HEK293 (cell line): ENCODE results near the gene ITGAL.

Experiments
- BCL11A ChIP-seq: fragments of 450-650 bp; formaldehyde crosslinking; IDR thresholded peaks from 2 replicates; pipeline ENCODE4 v1.5.1; 2016; ENCODE audit warnings: low read depth, missing biosample characterization, missing genetic modification characterization
- FEZF1 ChIP-seq: fragments of 450-650 bp; formaldehyde crosslinking; IDR thresholded peaks from 2 replicates; pipeline ENCODE4 v1.5.1; 2016; ENCODE audit warnings: missing biosample characterization, missing genetic modification characterization
- GLI2 ChIP-seq: fragments of 450-650 bp; formaldehyde crosslinking; IDR thresholded peaks from 2 replicates; pipeline ENCODE4; 2017; ENCODE audit warnings: missing biosample characterization, missing genetic modification characterization, low read depth, borderline replicate concordance
- RBAK ChIP-seq: fragments of 450-650 bp; formaldehyde crosslinking; IDR thresholded peaks from 2 replicates; pipeline ENCODE4 v1.5.1; 2016; ENCODE audit warnings: missing biosample characterization, missing genetic modification characterization
- ZBTB17 ChIP-seq: fragments of 450-650 bp; formaldehyde crosslinking; IDR thresholded peaks from 2 replicates; pipeline ENCODE4 v1.5.1; 2016; ENCODE audit warnings: missing biosample characterization, missing genetic modification characterization
- ZBTB26 ChIP-seq: fragments of 450-650 bp; formaldehyde crosslinking; optimal IDR thresholded peaks from 2 replicates; pipeline ENCODE3; 2016; ENCODE audit warnings: missing biosample characterization, mild to moderate bottlenecking, missing genetic modification characterization
- ZBTB7A ChIP-seq: fragments of 450-650 bp; formaldehyde crosslinking; IDR thresholded peaks from 2 replicates; pipeline ENCODE4 v1.5.1; 2016; ENCODE audit warnings: low read depth, missing biosample characterization, missing genetic modification characterization
- ZFP3 ChIP-seq: fragments of 450-650 bp; formaldehyde crosslinking; IDR thresholded peaks from 2 replicates; pipeline ENCODE4 v1.5.1; 2016; ENCODE audit warnings: low read depth, missing biosample characterization, missing genetic modification characterization
- ZNF10 ChIP-seq: fragments of 450-650 bp; formaldehyde crosslinking; IDR thresholded peaks from 2 replicates; pipeline ENCODE4 v1.5.1; 2017; ENCODE audit warnings: missing biosample characterization, missing genetic modification characterization
- ZNF266 ChIP-seq: fragments of 450-650 bp; formaldehyde crosslinking; IDR thresholded peaks from 2 replicates; pipeline ENCODE4 v1.5.1; 2016; ENCODE audit warnings: missing biosample characterization, missing genetic modification characterization, low read depth
- ZNF274 ChIP-seq, 2 experiments: fragments of 200-500 bp in 1 of 2; fragments of 450-650 bp in 1 of 2; sonication (Bioruptor generic) in 1 of 2; formaldehyde crosslinking in 1 of 2; IDR thresholded peaks; 2 replicates each; pipeline versions ENCODE4 v1.5.1 to v1.6.1; 2014 to 2016; ENCODE audit warnings: borderline replicate concordance in 1 of 2, inconsistent platforms in 1 of 2, low read length in 1 of 2, missing biosample characterization in 1 of 2, missing genetic modification characterization in 1 of 2
- ZNF473 ChIP-seq: fragments of 450-650 bp; formaldehyde crosslinking; IDR thresholded peaks from 2 replicates; pipeline ENCODE4 v1.5.1; 2017; ENCODE audit warnings: missing biosample characterization, missing genetic modification characterization
- ZNF530 ChIP-seq: fragments of 450-650 bp; formaldehyde crosslinking; IDR thresholded peaks from 2 replicates; pipeline ENCODE4 v1.5.1; 2016; ENCODE audit warnings: low read depth, missing biosample characterization, missing genetic modification characterization
- ZNF639 ChIP-seq: fragments of 450-650 bp; formaldehyde crosslinking; IDR thresholded peaks from 2 replicates; pipeline ENCODE4 v1.5.1; 2016; ENCODE audit warnings: missing biosample characterization, missing genetic modification characterization
- ZNF76 ChIP-seq: fragments of 450-650 bp; formaldehyde crosslinking; IDR thresholded peaks from 2 replicates; pipeline ENCODE4; 2016; ENCODE audit warnings: low read depth, missing biosample characterization, missing genetic modification characterization, borderline replicate concordance
- ZNF843 ChIP-seq: fragments of 450-650 bp; formaldehyde crosslinking; IDR thresholded peaks from 2 replicates; pipeline ENCODE4 v1.5.1; 2016; ENCODE audit warnings: missing biosample characterization, missing genetic modification characterization
- ZSCAN30 ChIP-seq: fragments of 450-650 bp; IDR thresholded peaks from 2 replicates; pipeline ENCODE4 v1.5.1; 2018; ENCODE audit warnings: missing biosample characterization, mild to moderate bottlenecking, missing genetic modification characterization, moderate library complexity
- TF ChIP-seq, protein P1 (sequence below): fragments of 450-650 bp; formaldehyde crosslinking; IDR thresholded peaks from 2 replicates; pipeline ENCODE4 v1.5.1; 2016; ENCODE audit warnings: missing biosample characterization, missing genetic modification characterization
- TF ChIP-seq, protein P2 (sequence below): fragments of 450-650 bp; formaldehyde crosslinking; IDR thresholded peaks from 2 replicates; pipeline ENCODE4 v1.5.1; 2016; ENCODE audit warnings: missing biosample characterization, missing genetic modification characterization, low read depth
- TF ChIP-seq, protein P3 (sequence below): fragments of 450-650 bp; formaldehyde crosslinking; IDR thresholded peaks from 2 replicates; pipeline ENCODE4 v1.5.1; 2016; ENCODE audit warnings: missing biosample characterization, missing genetic modification characterization

ITGAL gene

DNA sequence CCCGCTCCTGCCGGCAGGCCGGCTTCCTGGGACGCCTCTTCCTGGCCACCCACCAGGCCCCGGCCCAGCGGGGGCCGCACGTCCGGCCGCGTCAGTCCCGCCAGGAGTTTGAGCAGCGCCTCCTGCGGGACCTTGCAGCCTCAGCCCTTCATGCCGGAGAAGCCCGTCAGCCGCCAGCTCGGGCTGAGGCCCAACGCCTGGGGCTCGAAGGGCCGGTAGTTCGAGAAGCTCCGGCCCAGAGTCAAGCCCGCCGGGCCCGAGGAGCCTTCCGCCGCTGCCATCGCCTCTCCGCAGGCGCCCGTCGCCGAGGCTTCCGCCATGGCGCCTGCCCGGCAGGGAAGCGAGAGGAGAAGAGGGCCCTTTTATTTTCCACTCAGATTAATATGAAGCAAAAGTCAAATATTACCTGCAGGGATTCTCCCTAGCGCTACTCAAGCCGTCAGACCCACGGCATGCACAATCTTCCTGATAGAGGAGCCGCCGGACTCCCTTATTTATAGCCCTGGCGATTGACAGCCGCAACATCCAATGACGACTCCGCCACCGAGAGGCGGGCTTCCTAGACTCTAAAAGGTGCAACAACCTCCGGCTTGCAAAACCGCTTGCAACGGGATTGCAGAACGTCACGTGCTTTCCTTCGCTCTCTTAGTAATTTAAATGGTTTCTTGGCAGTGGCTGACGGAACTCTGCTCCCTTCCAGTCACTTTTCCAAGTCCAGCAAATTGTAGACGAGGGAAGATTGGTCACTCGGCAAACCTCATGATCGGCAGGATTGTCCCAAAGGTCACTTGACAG is 26.9 kb upstream of the ITGAL start, which contains the start of gene SEPHS2 (continued):
- no peak; the same call in 1 of the 2 replicates for TF ChIP-seq ZNF76 (tag by site-specific recombination)
- TF ChIP-seq ZSCAN30 (tag by site-specific recombination): peak; percentile 52
- no peak for TF ChIP-seq ZFP3 (tag by site-specific recombination)
- 0 out of 2 replicates have a peak, but pooled peaks have one; percentile 19 for TF ChIP-seq ZNF10 (tag by site-specific recombination)
- TF ChIP-seq, protein P1, sequence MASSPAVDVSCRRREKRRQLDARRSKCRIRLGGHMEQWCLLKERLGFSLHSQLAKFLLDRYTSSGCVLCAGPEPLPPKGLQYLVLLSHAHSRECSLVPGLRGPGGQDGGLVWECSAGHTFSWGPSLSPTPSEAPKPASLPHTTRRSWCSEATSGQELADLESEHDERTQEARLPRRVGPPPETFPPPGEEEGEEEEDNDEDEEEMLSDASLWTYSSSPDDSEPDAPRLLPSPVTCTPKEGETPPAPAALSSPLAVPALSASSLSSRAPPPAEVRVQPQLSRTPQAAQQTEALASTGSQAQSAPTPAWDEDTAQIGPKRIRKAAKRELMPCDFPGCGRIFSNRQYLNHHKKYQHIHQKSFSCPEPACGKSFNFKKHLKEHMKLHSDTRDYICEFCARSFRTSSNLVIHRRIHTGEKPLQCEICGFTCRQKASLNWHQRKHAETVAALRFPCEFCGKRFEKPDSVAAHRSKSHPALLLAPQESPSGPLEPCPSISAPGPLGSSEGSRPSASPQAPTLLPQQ (tag by site-specific recombination): peak; percentile 75
- TF ChIP-seq ZNF530 (tag by site-specific recombination): no peak
- peak; percentile 34 for TF ChIP-seq ZBTB26 (tag by site-specific recombination)
- 0 out of 2 replicates have a peak, but pooled peaks have one; percentile 21 for TF ChIP-seq BCL11A (tag by site-specific recombination)
- peak; percentile 29; the same call in 1 of the 2 replicates for TF ChIP-seq ZNF639 (tag by site-specific recombination)
- no peak for TF ChIP-seq RBAK (tag by site-specific recombination)
- TF ChIP-seq, protein P2, sequence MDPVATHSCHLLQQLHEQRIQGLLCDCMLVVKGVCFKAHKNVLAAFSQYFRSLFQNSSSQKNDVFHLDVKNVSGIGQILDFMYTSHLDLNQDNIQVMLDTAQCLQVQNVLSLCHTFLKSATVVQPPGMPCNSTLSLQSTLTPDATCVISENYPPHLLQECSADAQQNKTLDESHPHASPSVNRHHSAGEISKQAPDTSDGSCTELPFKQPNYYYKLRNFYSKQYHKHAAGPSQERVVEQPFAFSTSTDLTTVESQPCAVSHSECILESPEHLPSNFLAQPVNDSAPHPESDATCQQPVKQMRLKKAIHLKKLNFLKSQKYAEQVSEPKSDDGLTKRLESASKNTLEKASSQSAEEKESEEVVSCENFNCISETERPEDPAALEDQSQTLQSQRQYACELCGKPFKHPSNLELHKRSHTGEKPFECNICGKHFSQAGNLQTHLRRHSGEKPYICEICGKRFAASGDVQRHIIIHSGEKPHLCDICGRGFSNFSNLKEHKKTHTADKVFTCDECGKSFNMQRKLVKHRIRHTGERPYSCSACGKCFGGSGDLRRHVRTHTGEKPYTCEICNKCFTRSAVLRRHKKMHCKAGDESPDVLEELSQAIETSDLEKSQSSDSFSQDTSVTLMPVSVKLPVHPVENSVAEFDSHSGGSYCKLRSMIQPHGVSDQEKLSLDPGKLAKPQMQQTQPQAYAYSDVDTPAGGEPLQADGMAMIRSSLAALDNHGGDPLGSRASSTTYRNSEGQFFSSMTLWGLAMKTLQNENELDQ (tag by site-specific recombination): no peak
- TF ChIP-seq ZNF473 (tag by site-specific recombination): no peak
- no peak for TF ChIP-seq GLI2 (tag by site-specific recombination)
- no peak for TF ChIP-seq ZBTB7A (tag by site-specific recombination)
- TF ChIP-seq FEZF1 (tag by site-specific recombination): peak; percentile 53
- TF ChIP-seq, protein P3, sequence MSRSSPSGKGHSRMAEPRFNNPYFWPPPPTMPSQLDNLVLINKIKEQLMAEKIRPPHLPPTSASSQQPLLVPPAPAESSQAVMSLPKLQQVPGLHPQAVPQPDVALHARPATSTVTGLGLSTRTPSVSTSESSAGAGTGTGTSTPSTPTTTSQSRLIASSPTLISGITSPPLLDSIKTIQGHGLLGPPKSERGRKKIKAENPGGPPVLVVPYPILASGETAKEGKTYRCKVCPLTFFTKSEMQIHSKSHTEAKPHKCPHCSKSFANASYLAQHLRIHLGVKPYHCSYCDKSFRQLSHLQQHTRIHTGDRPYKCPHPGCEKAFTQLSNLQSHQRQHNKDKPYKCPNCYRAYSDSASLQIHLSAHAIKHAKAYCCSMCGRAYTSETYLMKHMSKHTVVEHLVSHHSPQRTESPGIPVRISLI (tag by site-specific recombination): no peak
- TF ChIP-seq ZNF266 (tag by site-specific recombination): no peak
- peak; percentile 98 for TF ChIP-seq ZBTB17 (tag by site-specific recombination)
- TF ChIP-seq ZNF274 (IDR thresholded peaks at IDR 0.05; ENCODE audit: low read length): no peak
- no peak for TF ChIP-seq ZNF274 (tag by site-specific recombination; IDR thresholded peaks at IDR 0.05; ENCODE audit: borderline replicate concordance)
- TF ChIP-seq ZNF843: no peak; the same call in 1 of the 2 replicates
